Gastrocnemius medialis (tissue), 4 donors: ENCODE measurements around the gene CDC42EP3. TPM values are rescaled to one million over a fixed set of nuclear protein-coding genes. Genes with fewer than 3 reads are reported as not detected.

Experiments used
- ATAC-seq, 2 donors: fragments of 150-250 bp; one replicate each; pipeline ENCODE4 v1.9.1; 2016
- DNase-seq, 2 donors: peaks; one replicate each; pipeline ENCODE4 v3.0.0-alpha.2; 2019
- H3K27ac ChIP-seq, 4 donors: fragments of 200-600 bp; sonication (generic); 1 replicate in 1 of 4; 2 replicates in 3 of 4; pipeline ENCODE4 v1.5.1; 2016 to 2018; ENCODE audit warnings: mild to moderate bottlenecking in 2 of 4, moderate library complexity in 1 of 4
- H3K27me3 ChIP-seq, 3 donors: fragments of 200-600 bp; sonication (generic) in 2 of 3; 1 replicate in 1 of 3; 2 replicates in 2 of 3; pipeline versions ENCODE4 v1.5.1 to v1.6.0; 2016 to 2019; ENCODE audit warnings: mild to moderate bottlenecking in 1 of 3, moderate library complexity in 1 of 3
- H3K36me3 ChIP-seq, 2 donors: fragments of 200-600 bp; sonication (generic) in 1 of 2; one replicate each; pipeline ENCODE4 v1.5.1; 2017 to 2018
- H3K4me1 ChIP-seq, 2 donors: fragments of 200-600 bp; sonication (generic) in 1 of 2; one replicate each; pipeline ENCODE4 v1.5.1; 2016 to 2017; ENCODE audit warnings: mild to moderate bottlenecking in 2 of 2
- H3K4me3 ChIP-seq, 4 donors: fragments of 200-600 bp; sonication (generic) in 3 of 4; 1 replicate in 1 of 4; 2 replicates in 3 of 4; pipeline ENCODE4 v1.5.1; 2016 to 2019; ENCODE audit warnings: mild to moderate bottlenecking in 2 of 4
- H3K9me3 ChIP-seq, 3 donors: fragments of 200-600 bp; sonication (generic) in 2 of 3; 1 replicate in 1 of 3; 2 replicates in 2 of 3; pipeline ENCODE4 v1.5.1; 2016 to 2019
- CTCF ChIP-seq, 5 experiments: fragments of 450-650 bp in 3 of 5; fragments of 200-600 bp in 2 of 5; sonication (generic) in 2 of 5; IDR thresholded peaks in 4 of 5; conservative IDR thresholded peaks in 1 of 5; 1 replicate in 4 of 5; 2 replicates in 1 of 5; pipeline ENCODE4 v1.5.1; 2016 to 2019; ENCODE audit warnings: antibody characterized with exemption in 5 of 5, mild to moderate bottlenecking in 3 of 5, moderate library complexity in 3 of 5
- POLR2A ChIP-seq, 2 donors: fragments of 450-650 bp; IDR thresholded peaks; one replicate each; pipeline ENCODE4 v1.6.1; 2017; ENCODE audit warnings: antibody characterized with exemption in 2 of 2, mild to moderate bottlenecking in 2 of 2, moderate library complexity in 2 of 2
- in situ Hi-C, 4 donors: fragments of 200-750 bp; cut with MboI; loops; one replicate each; pipeline versions ENCODE4 v1.15.0 to v1.8.0; 2017; ENCODE audit warnings: low sequenced_read_pairs in 4 of 4
- intact Hi-C: fragments of 100-400 bp; cut with DNase I; formaldehyde crosslinking; loops from one replicate; pipeline ENCODE4 v1.15.1; 2023; ENCODE audit warnings: low total_unique reads
- total RNA-seq, 4 donors: library from RNA; depleted of rRNA; stranded (reverse); fragments of >200 nt; gene quantifications; one replicate each; pipeline versions ENCODE4 v1.1.0 to v1.2.3, GENCODE V29; 2016

Gene CDC42EP3
- total RNA-seq, 4 donors from 2014 or later: 20.0 to 90.6 (median 57.2) TPM

DNA sequence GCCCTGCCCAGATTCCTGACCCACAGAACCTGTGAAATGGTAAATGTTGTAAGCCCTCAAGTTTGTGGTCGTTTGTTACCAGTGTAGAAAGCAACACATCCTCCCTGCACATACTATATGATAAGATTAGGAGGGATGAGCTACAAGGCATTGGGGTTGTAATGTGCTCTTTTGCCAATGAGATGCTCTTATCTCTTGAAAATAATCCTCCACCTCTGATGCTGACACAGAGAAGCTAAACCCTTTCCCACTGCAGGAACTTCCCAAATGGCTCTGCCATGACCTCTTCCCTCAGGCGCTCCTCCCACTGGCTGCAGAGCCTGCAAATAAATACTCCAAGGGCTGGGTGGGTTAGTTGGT lies 23.5 kb downstream of the CDC42EP3 start:
- H3K4me1 ChIP-seq: peaks cover 76 to 78% of the 10 kb centered on the region in 2 donors
- TF ChIP-seq CTCF (IDR thresholded peaks at IDR 0.05 in 4 of 5, conservative IDR thresholded peaks at IDR 0.05 in 1 of 5): no peak
- no peak for TF ChIP-seq POLR2A (IDR thresholded peaks at IDR 0.05)
- intact Hi-C loops (no loop called here), in situ Hi-C loops (no loop called here)
- no peak for ATAC-seq
- no peaks in the 10 kb centered on the region for H3K9me3 ChIP-seq
- H3K27me3 ChIP-seq: no peaks in the 10 kb centered on the region
- H3K36me3 ChIP-seq: peaks cover 0 to 18% of the 10 kb centered on the region in 2 donors
- H3K27ac ChIP-seq: peak overlapping the region; percentile 85 to 88 (median 87)
- DNase-seq: no peak
- peak overlapping the region in 1 of 4 donors; percentile 20 for H3K4me3 ChIP-seq

DNA sequence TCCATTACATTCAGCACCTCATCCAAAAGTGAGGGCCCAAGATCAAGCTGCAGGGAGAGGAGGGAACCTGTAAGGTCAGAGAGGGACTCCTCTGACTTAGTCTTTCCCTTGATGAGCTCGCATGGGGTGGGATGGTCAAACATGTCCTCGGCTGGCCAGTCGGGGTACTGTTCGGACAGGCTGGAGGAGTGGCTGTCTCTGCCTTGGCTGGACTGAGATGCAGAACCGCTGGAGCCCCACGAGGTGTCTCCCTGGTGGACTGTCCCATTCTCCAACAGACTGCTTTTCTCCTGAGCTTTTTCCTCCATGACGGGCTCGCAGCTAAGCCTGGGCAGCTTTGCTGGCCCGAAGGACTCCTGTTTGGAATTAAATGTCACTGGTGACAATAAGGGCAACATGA lies 25.6 kb downstream of the CDC42EP3 start:
- H3K4me1 ChIP-seq: peaks cover 64 to 70% of the 10 kb centered on the region in 2 donors
- no peak for ATAC-seq
- peaks cover 0 to 18% of the 10 kb centered on the region in 2 donors for H3K36me3 ChIP-seq
- intact Hi-C loops: no loop called here
- in situ Hi-C loops: no loop called here
- DNase-seq: no peak
- no peak for TF ChIP-seq CTCF (IDR thresholded peaks at IDR 0.05 in 4 of 5, conservative IDR thresholded peaks at IDR 0.05 in 1 of 5)
- no peak for TF ChIP-seq POLR2A (IDR thresholded peaks at IDR 0.05)
- no peak overlapping the region for H3K4me3 ChIP-seq
- H3K27ac ChIP-seq: peak overlapping the region in 3 of 4 donors; percentile 85 to 88 (median 87)
- no peaks in the 10 kb centered on the region for H3K9me3 ChIP-seq
- H3K27me3 ChIP-seq: no peaks in the 10 kb centered on the region

GRCh38 chr2:37645362-37645761 lies 26.1 kb downstream of the CDC42EP3 start:
- Histone ChIP-seq H3K27ac (peak overlapping the region in 3 of 4 donors; percentile 31 to 87 (median 85)), H3K27me3 (no peaks in the 10 kb centered on the region), H3K36me3 (peaks cover 0 to 18% of the 10 kb centered on the region in 2 donors), H3K4me1 (peaks cover 60 to 66% of the 10 kb centered on the region in 2 donors), H3K9me3 (no peaks in the 10 kb centered on the region), H3K4me3 (no peak overlapping the region)
- intact Hi-C loops (no loop called here), in situ Hi-C loops (no loop called here)
- ATAC-seq (no peak), DNase-seq (no peak)
- no peak for TF ChIP-seq POLR2A (IDR thresholded peaks at IDR 0.05)
- TF ChIP-seq CTCF (IDR thresholded peaks at IDR 0.05 in 4 of 5, conservative IDR thresholded peaks at IDR 0.05 in 1 of 5): no peak

- Histone ChIP-seq H3K36me3 (peaks cover 0 to 18% of the 10 kb centered on the region in 2 donors), H3K9me3 (no peaks in the 10 kb centered on the region), H3K4me1 (peaks cover 48 to 55% of the 10 kb centered on the region in 2 donors), H3K4me3 (no peak overlapping the region), H3K27ac (peak overlapping the region in 1 of 4 donors; percentile 85), H3K27me3 (no peaks in the 10 kb centered on the region)
- TF ChIP-seq CTCF (IDR thresholded peaks at IDR 0.05 in 4 of 5, conservative IDR thresholded peaks at IDR 0.05 in 1 of 5): no peak
- TF ChIP-seq POLR2A (IDR thresholded peaks at IDR 0.05): no peak
- intact Hi-C loops: no loop called here
- ATAC-seq (no peak), DNase-seq (no peak)
- in situ Hi-C loops: no loop called here
Measured at GRCh38 chr2:37644191-37644590, 27.3 kb downstream of the CDC42EP3 start.

DNA sequence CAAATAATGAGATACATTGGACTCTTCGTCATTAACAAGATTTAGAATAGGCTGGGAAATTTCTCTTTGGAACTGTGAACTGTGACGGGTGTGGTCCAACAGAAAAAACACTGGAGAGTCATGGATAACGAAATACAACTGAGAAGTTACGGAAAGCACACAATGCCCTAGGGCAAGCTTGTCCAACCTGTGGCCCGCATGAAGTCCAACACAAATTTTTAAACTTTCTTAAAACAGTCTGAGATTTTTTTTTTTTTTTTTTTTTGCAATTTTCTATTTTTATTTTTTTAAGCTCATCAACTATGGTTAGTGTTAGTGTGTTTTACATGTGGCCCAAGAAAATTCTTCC lies 27.7 kb downstream of the CDC42EP3 start:
- TF ChIP-seq CTCF (IDR thresholded peaks at IDR 0.05 in 4 of 5, conservative IDR thresholded peaks at IDR 0.05 in 1 of 5): no peak
- no peak for TF ChIP-seq POLR2A (IDR thresholded peaks at IDR 0.05)
- H3K36me3 ChIP-seq: peaks cover 0 to 18% of the 10 kb centered on the region in 2 donors
- H3K27ac ChIP-seq: no peak overlapping the region
- ATAC-seq (no peak), DNase-seq (no peak)
- H3K4me3 ChIP-seq: no peak overlapping the region
- H3K27me3 ChIP-seq: no peaks in the 10 kb centered on the region
- in situ Hi-C loops: no loop called here
- intact Hi-C loops: no loop called here
- no peaks in the 10 kb centered on the region for H3K9me3 ChIP-seq
- H3K4me1 ChIP-seq: peaks cover 43 to 50% of the 10 kb centered on the region in 2 donors
